ENCODE results near the gene SNX12.
A peak's percentile ranks its signal among the peaks of the same experiment; 100 is the strongest.

The SNX12 gene

DNA sequence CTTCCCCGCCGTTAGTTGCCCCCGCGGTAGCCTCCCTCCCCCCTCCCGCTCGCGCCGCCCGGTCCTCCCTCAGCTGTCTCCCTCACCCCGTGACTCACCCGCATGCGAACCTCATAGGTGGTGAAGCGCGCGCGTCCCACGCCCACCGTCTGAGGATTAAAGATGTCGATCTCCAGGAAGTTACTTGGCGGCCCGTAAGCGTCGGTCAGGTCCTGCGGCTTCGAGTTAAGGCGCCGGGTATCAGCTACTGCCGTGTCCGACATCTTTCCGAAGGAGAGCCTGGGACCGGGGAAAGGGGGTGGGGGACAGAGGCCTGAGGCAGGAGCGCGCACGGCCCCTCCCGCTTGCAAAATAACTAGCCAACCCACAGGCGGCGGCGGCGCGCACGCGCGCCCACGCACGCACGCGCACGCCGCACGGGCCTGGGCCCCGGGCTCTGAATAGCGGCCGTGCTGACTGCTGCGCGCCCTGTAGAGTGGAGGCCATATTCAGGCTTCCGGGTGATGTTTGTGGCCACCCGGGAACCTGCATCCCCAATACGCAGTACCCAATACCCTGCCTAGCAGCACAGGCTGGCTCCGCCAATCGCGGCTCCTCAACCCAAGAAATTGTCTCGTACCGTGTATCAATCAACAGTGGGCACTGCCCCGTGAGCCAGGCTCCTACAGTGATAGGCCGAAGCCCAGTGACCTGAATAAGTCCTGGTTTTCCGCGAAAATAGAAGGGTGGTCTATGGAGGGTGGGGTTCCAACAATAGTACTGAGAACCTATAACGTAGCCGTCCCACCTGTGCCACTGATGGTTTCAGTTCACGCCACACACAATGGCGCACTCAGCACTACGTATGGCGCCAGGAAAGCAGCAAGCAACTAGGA is at the start of gene SNX12:
Gene SNX12, minus strand, starts transcription at position 291 of the 875 bp plus-strand sequence. Its CDS starts 28 bp downstream, at position 263.
- peak; percentile 58 to 78 (median 72) for DNase-seq

GRCh38 chrX:71117358-71117757 is 49.2 kb upstream of the SNX12 start:
- no peak for DNase-seq

- DNase-seq, result no peak
Measured at GRCh38 chrX:71111921-71112431, 43.8 kb upstream of the SNX12 start.

DNA sequence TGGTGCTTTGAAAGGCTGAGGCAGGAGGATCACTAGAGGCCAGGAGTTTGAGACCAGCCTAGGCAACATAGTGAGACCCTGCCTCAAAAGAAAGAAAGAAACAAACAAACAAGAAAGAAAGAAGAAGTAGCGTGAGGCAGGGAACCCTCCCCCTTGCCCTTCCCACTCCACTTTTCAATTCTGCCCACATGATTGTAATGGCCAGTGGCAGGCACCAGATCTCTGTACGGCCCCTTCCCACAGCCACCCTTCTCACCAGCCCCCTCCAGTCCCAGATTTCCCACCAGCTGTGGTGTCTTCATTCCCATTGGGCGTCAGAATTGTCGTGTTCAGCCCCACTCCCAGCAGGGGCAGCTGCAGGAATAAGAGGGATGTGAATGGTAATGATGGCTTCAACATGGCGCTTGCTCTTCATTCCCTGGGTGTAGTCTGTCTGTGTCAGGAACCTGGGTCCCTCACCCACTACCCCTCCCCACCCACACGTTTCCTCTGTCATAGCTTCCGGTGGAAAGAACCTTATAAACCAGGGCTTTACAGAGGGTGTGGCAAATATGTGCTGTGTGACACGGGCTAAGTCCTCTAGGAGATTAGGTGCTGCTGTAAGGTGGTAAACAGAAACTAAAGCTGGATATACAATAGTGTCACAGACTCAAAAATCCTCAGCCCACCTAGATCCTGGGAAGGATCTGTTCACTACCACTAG is 43.2 kb upstream of the SNX12 start, which contains the start of gene IL2RG:
Gene IL2RG, minus strand, starts transcription at position 437 of the 703 bp plus-strand sequence. Its CDS starts 38 bp downstream, at position 399.
- peak; percentile 4 to 59 (median 26) for DNase-seq

DNA sequence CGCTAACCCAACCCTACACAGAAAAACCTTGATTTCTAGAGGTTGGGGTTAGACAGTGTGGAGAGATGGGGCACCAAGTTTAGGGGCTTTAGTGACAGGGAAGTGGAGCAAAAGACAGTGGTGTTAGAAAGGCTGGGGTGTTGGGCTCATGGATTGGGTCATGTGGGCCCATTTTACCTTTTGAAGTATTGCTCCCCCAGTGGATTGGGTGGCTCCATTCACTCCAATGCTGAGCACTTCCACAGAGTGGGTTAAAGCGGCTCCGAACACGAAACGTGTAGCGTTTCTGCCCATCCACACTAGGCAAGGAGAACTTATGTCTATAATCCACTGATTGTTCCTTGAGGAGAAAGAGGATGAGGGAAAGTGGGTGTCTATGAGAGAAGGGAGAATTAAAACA is 40.9 kb upstream of the SNX12 start:
- DNase-seq, result no peak

- peak in 2 of 4 experiments; percentile 1 to 29 for DNase-seq
Measured at GRCh38 chrX:71107762-71108360, 39.7 kb upstream of the SNX12 start.

DNA sequence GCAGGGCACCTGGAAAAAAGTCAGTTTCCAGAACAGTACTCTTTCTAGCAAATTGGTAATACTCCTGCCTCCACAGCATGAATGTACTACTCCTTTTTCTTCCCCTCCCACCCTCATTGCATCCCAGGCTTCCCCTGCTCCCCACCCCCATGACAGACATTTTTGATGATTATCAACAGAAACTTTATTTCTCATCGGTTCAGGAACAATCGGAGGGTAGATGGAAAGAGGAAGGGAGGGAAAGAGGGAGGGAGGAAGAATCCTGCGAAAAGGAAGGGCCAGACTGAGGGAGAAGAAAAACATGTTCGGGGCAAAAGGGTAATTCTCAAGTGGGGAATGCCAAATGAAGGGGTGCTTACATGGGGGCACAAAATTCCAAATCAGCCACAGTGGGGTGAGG is 39.1 kb upstream of the SNX12 start:
- DNase-seq, result no peak

DNA sequence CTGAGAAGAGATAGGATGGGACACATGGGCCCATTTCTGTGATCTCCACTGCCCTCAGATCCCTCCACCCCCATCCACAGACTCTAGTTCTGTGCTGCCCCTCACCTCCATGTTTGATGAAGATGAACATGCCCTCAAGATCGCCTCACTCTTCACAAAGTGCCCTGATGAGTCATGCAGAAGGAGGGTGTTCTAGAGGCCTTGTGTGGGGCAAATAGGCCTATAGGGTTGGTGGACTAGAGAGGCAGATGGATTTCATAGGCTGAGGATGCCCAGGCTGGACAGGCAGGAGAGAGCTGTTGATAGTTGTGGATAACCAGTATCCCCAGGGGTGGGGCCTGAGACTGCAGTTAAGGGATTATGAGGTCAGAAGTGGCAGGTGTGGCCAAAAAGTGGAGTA is 38.3 kb upstream of the SNX12 start, which contains the start of gene CXorf65:
Gene CXorf65, minus strand, starts transcription at position 314 of the 400 bp plus-strand sequence. Its CDS starts 184 bp downstream, at position 130.
- DNase-seq, result no peak

DNA sequence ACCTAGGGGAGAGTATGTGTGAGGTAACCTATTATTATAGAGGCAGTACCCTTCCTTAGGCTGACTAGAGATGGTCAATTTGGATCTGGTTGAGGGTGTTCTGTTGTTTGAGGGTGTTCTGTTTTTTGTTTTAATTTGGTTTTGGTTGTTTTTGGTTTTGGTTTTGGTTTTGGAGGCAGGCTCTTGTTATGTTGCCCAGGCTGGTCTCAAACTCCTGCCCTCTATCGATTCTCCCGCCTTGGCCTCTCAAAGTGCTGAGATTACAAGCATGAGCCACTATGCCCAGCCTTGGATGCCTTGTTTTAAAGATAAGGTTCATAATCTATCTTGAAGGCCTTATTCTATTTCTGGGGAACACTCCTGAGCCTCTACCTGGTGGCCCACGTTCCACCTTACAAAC is 37.5 kb upstream of the SNX12 start:
- no peak for DNase-seq

GRCh38 chrX:71103110-71103983 is 35.2 kb upstream of the SNX12 start:
- DNase-seq, result peak in 3 of 4 experiments; percentile 10 to 42 (median 17)

DNA sequence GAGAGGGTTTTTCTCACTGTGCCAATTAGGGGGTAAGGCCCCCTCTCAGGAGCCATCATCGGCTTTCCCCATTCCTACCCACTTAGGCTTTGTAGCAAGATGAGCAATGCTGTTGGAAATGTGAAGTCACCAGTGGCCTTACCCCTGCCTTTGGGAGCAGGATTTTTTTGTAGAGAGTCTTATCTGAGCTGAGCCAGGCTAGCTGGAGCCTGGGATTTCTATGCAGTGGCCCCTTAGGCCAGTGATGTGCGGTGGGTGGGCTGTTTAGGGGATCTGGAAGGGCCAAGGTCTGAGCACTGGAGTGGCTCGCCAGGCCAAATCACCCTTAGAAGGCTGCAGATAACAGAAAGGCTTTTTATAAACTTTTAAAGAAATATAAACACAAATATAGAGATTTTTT is 34.2 kb upstream of the SNX12 start:
- DNase-seq, result no peak

GRCh38 chrX:71100581-71101505 is 32.7 kb upstream of the SNX12 start:
- DNase-seq, result peak in 1 of 4 experiments; percentile 12

- DNase-seq, result no peak
Measured at GRCh38 chrX:71099736-71100135, 31.6 kb upstream of the SNX12 start.

- no peak for DNase-seq
Measured at GRCh38 chrX:71098951-71099506, 30.9 kb upstream of the SNX12 start.

DNA sequence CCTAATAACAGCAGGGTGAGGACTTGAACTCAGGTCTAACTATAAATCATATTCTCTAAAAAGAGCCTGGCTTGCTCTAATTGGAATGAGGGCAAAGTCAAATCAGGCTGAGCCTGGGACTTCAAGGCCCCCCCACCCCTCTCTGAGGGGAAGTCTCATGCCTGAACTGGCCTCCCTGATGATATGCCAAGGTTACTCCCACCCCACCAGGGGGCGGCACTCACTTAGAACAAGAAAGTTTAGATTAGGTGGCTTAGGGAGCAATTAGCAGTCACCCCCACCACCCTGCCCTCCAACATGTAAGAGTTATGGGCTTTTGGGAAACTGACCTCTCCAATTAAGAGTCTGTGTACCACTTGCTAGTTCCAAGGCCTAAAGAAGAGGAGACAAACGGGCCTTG is 30.2 kb upstream of the SNX12 start:
- peak; percentile 4 to 72 (median 44) for DNase-seq

- peak in 1 of 4 experiments; percentile 26 for DNase-seq
Measured at GRCh38 chrX:71096760-71097032, 28.6 kb upstream of the SNX12 start.

GRCh38 chrX:71095981-71096759 is 28.0 kb upstream of the SNX12 start:
- peak in 1 of 4 experiments; percentile 26 for DNase-seq

- DNase-seq, result peak; percentile 58 to 79 (median 70)
Measured at GRCh38 chrX:71095555-71095980, 27.4 kb upstream of the SNX12 start, which contains the start of gene FOXO4. Gene FOXO4, plus strand, starts transcription at chrX:71095851. Its CDS starts 678 bp downstream, at chrX:71096529.

DNA sequence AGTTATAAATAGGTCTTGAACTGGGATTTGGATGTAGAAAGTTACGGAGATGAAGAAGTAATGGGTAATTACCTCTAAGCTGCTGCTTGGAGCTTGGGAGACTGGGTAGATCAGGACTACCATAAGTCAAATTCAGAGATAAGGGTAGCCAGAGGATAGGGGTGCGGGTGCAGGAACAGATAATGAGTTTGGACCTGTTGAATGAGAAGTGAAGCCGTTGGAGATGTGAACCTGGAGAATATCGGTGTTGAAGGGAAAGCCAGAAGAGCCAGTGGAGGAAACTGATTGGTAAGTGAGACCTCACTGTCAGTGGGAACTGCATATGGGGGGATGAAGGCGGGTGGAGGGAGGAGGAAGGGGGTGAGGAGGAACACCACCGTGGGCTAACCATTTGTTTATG is 26.9 kb upstream of the SNX12 start:
- DNase-seq, result no peak

DNA sequence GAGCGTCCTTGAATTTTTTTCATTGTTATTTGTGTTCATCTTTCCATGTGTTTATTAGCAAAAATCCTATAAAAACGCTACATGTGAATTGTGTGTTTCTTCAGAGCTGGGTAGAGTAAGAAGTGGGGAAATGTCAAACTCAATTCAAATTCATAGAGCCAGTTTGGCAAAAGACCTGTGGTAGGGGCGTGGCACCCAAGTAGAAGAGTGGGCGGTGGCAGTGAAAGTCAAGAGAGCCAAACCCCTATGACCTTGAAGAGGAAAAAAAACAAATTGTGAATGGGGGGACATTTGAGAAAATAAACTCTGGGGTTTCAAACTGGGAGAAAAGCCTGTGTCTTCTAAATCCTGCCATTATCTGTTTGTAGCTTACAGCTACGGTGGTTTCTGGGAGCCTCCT is 23.1 kb upstream of the SNX12 start:
- DNase-seq, result no peak

Data from activated naive CD4-positive, alpha-beta T cell (primary cell).